ENCODE data around the gene C2CD2.

DNA sequence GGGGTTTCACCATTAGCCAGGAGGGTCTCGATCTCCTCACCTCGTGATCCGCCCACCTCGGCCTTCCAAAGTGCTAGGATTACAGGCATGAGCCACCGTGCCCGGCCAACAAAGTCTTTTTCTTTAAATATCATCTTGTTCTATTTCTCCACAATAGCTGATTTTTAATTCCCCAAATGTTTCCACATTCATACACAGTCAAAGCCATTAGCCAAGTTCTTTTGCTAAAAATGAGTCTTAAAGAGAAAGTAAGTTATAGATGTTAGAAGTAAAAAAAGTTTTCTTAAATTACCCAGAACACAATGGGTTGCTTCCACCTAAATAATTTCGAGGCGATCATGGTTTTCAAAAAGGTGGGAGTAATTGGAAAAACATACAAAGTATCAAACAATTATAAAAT lies 30.6 kb downstream of the C2CD2 start:
- TF ChIP-seq CTCF (IDR thresholded peaks at IDR 0.05; ENCODE audit: low read depth, low read length) (no peak), EZH2phosphoT487 (IDR thresholded peaks at IDR 0.05; ENCODE audit: low read depth) (no peak)
